H9 (cell line): ENCODE results near the gene TNP2. TPM values are rescaled to one million over a fixed set of nuclear protein-coding genes. Genes with fewer than 3 reads are reported as not detected.

ENCODE experiments used
- DNase-seq: peaks from one replicate; pipeline ENCODE4 v3.0.0-alpha.2; 2017
- H2AFZ ChIP-seq: one replicate; pipeline ENCODE4 v1.6.1; 2013; ENCODE audit warnings: mild to moderate bottlenecking, low read length, control low read depth, moderate library complexity
- H2AK5ac ChIP-seq: 2 replicates; pipeline ENCODE4 v1.6.1; 2013; ENCODE audit warnings: low read length, control low read depth, mixed read lengths; ENCODE audit not compliant: insufficient read length
- H2BK120ac ChIP-seq: one replicate; pipeline ENCODE4 v1.6.1; 2013; ENCODE audit warnings: low read depth, mild to moderate bottlenecking, low read length, control low read depth, inconsistent platforms; ENCODE audit not compliant: poor library complexity, severe bottlenecking
- H2BK12ac ChIP-seq: 2 replicates; pipeline ENCODE4 v1.6.1; 2013; ENCODE audit warnings: low read length, control low read depth, mixed read lengths, low read depth; ENCODE audit not compliant: insufficient read length
- H2BK15ac ChIP-seq: 2 replicates; pipeline ENCODE4 v1.6.1; 2013; ENCODE audit warnings: low read depth, low read length, control low read depth
- H2BK20ac ChIP-seq: one replicate; pipeline ENCODE4 v1.6.1; 2013; ENCODE audit warnings: low read depth, mild to moderate bottlenecking, low read length, control low read depth, inconsistent platforms; ENCODE audit not compliant: poor library complexity, severe bottlenecking
- H2BK5ac ChIP-seq: 2 replicates; pipeline ENCODE4 v1.6.1; 2013; ENCODE audit warnings: low read length, control low read depth, mixed read lengths; ENCODE audit not compliant: insufficient read length
- H3K14ac ChIP-seq: 2 replicates; pipeline ENCODE4 v1.6.1; 2013; ENCODE audit warnings: low read length, control low read depth; ENCODE audit not compliant: insufficient read depth
- H3K18ac ChIP-seq: 2 replicates; pipeline ENCODE4 v1.6.1; 2013; ENCODE audit warnings: low read depth, mild to moderate bottlenecking, mixed read lengths, low read length, control low read depth; ENCODE audit not compliant: insufficient read length
- H3K23ac ChIP-seq: 2 replicates; pipeline ENCODE4 v1.6.1; 2013; ENCODE audit warnings: low read length, control low read depth, mixed read lengths, low read depth; ENCODE audit not compliant: insufficient read length
- H3K23me2 ChIP-seq: 2 replicates; pipeline ENCODE4 v1.6.1; 2013; ENCODE audit warnings: low read depth, mild to moderate bottlenecking, mixed read lengths, low read length, control low read depth; ENCODE audit not compliant: insufficient read length, poor library complexity, severe bottlenecking
- H3K27ac ChIP-seq: 2 replicates; pipeline ENCODE4 v1.5.1; 2013; ENCODE audit warnings: low read length, control low read depth, mixed read lengths, low read depth; ENCODE audit not compliant: insufficient read length
- H3K27me3 ChIP-seq: 2 replicates; pipeline ENCODE4 v1.6.1; 2013; ENCODE audit warnings: low read length, control low read depth, inconsistent platforms; ENCODE audit not compliant: insufficient read depth
- H3K4ac ChIP-seq: 2 replicates; pipeline ENCODE4 v1.6.1; 2013; ENCODE audit warnings: low read depth, mild to moderate bottlenecking, control low read depth, inconsistent platforms, low read length, moderate library complexity
- H3K4me1 ChIP-seq: 2 replicates; pipeline ENCODE4 v1.6.1; 2013; ENCODE audit warnings: low read length, control low read depth, inconsistent platforms; ENCODE audit not compliant: insufficient read depth
- H3K4me2 ChIP-seq: 2 replicates; pipeline ENCODE4 v1.6.1; 2013; ENCODE audit warnings: low read length, control low read depth, mixed read lengths; ENCODE audit not compliant: insufficient read length, insufficient read depth
- H3K56ac ChIP-seq: 2 replicates; pipeline ENCODE4 v1.6.1; 2013; ENCODE audit warnings: low read depth, mild to moderate bottlenecking, mixed read lengths, low read length, control low read depth; ENCODE audit not compliant: insufficient read length
- H3K79me1 ChIP-seq: 2 replicates; pipeline ENCODE4 v1.6.1; 2013; ENCODE audit warnings: low read depth, mild to moderate bottlenecking, moderate library complexity, low read length, control low read depth, inconsistent platforms; ENCODE audit not compliant: insufficient read depth, poor library complexity, severe bottlenecking
- H3K79me2 ChIP-seq: 2 replicates; pipeline ENCODE4 v1.6.1; 2013; ENCODE audit warnings: low read length, control low read depth, inconsistent platforms; ENCODE audit not compliant: insufficient read depth
- H3K9ac ChIP-seq: 2 replicates; pipeline ENCODE4 v1.6.1; 2013; ENCODE audit warnings: low read length, control low read depth, mixed read lengths; ENCODE audit not compliant: insufficient read length; ENCODE audit errors: extremely low read depth
- H3K9me3 ChIP-seq: one replicate; pipeline ENCODE4 v1.6.1; 2013; ENCODE audit warnings: low read depth, low read length, inconsistent platforms; ENCODE audit not compliant: control insufficient read depth
- H3T11ph ChIP-seq: one replicate; pipeline ENCODE4 v1.6.1; 2013; ENCODE audit warnings: mild to moderate bottlenecking, low read length, control low read depth, inconsistent platforms
- H4K20me1 ChIP-seq: one replicate; pipeline ENCODE4 v1.6.1; 2013; ENCODE audit not compliant: control insufficient read depth, insufficient read length, insufficient read depth
- H4K5ac ChIP-seq: 2 replicates; pipeline ENCODE4 v1.6.1; 2013; ENCODE audit warnings: low read depth, mild to moderate bottlenecking, mixed read lengths, low read length, control low read depth; ENCODE audit not compliant: insufficient read length
- H4K8ac ChIP-seq: replicated peaks from 2 replicates; pipeline ENCODE4 v1.6.1; 2013; ENCODE audit warnings: low read length, control low read depth, mixed read lengths, low read depth; ENCODE audit not compliant: insufficient read length
- H4K91ac ChIP-seq: 2 replicates; pipeline ENCODE4 v1.6.1; 2013; ENCODE audit warnings: low read depth, mild to moderate bottlenecking, moderate library complexity, mixed read lengths, low read length, control low read depth; ENCODE audit not compliant: insufficient read length
- H3K27ac Mint-ChIP-seq, 3 experiments: 2 replicates in 2 of 3; 3 replicates in 1 of 3; pipeline ENCODE4 v1.8.0; 2020 to 2021; ENCODE audit warnings: mixed read lengths in 3 of 3, mild to moderate bottlenecking in 1 of 3, moderate library complexity in 1 of 3
- H3K27me3 Mint-ChIP-seq: 2 replicates; pipeline ENCODE4 v1.8.0; 2021; ENCODE audit warnings: low read depth, mild to moderate bottlenecking, moderate library complexity, mixed read lengths
- H3K36me3 Mint-ChIP-seq, 3 experiments: 2 replicates in 2 of 3; 3 replicates in 1 of 3; pipeline ENCODE4 v1.8.0; 2020 to 2021; ENCODE audit warnings: low read depth in 3 of 3, mixed read lengths in 3 of 3; ENCODE audit not compliant: insufficient read depth in 1 of 3
- H3K4me1 Mint-ChIP-seq, 2 experiments: 2 replicates each; pipeline ENCODE4 v1.8.0; 2020; ENCODE audit warnings: mixed read lengths in 2 of 2
- H3K4me3 Mint-ChIP-seq, 2 experiments: 2 replicates in 1 of 2; 3 replicates in 1 of 2; pipeline ENCODE4 v1.8.0; 2020 to 2021; ENCODE audit warnings: mild to moderate bottlenecking in 2 of 2, mixed read lengths in 2 of 2, moderate library complexity in 1 of 2
- H3K9me3 Mint-ChIP-seq, 2 experiments: 2 replicates in 1 of 2; 3 replicates in 1 of 2; pipeline ENCODE4 v1.8.0; 2020; ENCODE audit warnings: mild to moderate bottlenecking in 2 of 2, mixed read lengths in 2 of 2, moderate library complexity in 1 of 2
- CTCF ChIP-seq: fragments of 200-600 bp; sonication (generic); conservative IDR thresholded peaks from 3 replicates; pipeline ENCODE4 v1.8.0; 2021; ENCODE audit warnings: antibody characterized with exemption, mild to moderate bottlenecking
- WGBS: extraction: QIAGEN DNeasy Blood & Tissue Kit; methylation state at CpG from one replicate; pipeline ENCODE4 v1.1.7; 2013; ENCODE audit warnings: missing lambda C conversion rate, low lambda C conversion rate, mixed read lengths; ENCODE audit not compliant: insufficient read length; ENCODE audit errors: extremely low coverage; 5-methylcytosine and 5-hydroxymethylcytosine counted together
- total RNA-seq: library from RNA; stranded (reverse); gene quantifications from 2 replicates; pipeline ENCODE4 v1.2.1, GENCODE V29; 2021

TNP2 gene
- total RNA-seq, 1 experiment from 2014 or later = not detected

- Histone ChIP-seq H2BK5ac (no peak overlapping the region), H2BK120ac (no peak overlapping the region), H3K18ac (no peak overlapping the region), H3K79me1 (no peaks in the 10 kb centered on the region), H4K20me1 (no peaks in the 10 kb centered on the region), H2AFZ (no peak overlapping the region), H2BK15ac (no peak overlapping the region; the same call in 1 of the 2 replicates), H3K9ac (no peak overlapping the region), H3K23me2 (no peaks in the 10 kb centered on the region), H3K79me2 (no peaks in the 10 kb centered on the region), H3K27me3 (no peaks in the 10 kb centered on the region), H4K5ac (no peak overlapping the region), H3K23ac (no peak overlapping the region), H3T11ph (no peak overlapping the region), H3K27ac (no peak overlapping the region), H2AK5ac (no peak overlapping the region), H3K56ac (no peak overlapping the region), H3K14ac (no peak overlapping the region), H4K8ac (no peak overlapping the region), H2BK20ac (no peak overlapping the region), H3K4ac (no peak overlapping the region), H3K4me2 (no peak overlapping the region), H4K91ac (no peak overlapping the region), H2BK12ac (no peak overlapping the region), H3K4me1 (no peaks in the 10 kb centered on the region), H3K9me3 (no peaks in the 10 kb centered on the region)
- H3K9me3 Mint-ChIP-seq = peaks cover 0 to 7% of the 10 kb centered on the region in 2 experiments; a peak in 3 of 5 replicates
- H3K4me1 Mint-ChIP-seq = peaks cover 6 to 10% of the 10 kb centered on the region in 2 experiments
- no CpG with 5 or more reads among the region's 3 CpGs for WGBS
- peaks cover 2% of the 10 kb centered on the region for H3K27me3 Mint-ChIP-seq
- no peak overlapping the region for H3K27ac Mint-ChIP-seq
- H3K36me3 Mint-ChIP-seq = no peaks in the 10 kb centered on the region
- TF ChIP-seq CTCF = no peak
- DNase-seq = no peak
- H3K4me3 Mint-ChIP-seq = no peak overlapping the region
These were observed 4.7 kb upstream of the TNP2 start for GRCh38 chr16:11273721-11274324.
